Epithelial cell of esophagus (primary cell): ENCODE measurements around the gene WDR77.
A peak's percentile ranks its signal among the peaks of the same experiment; 100 is the strongest.

ENCODE experiments used
- DNase-seq: peaks from one replicate; pipeline ENCODE4 v3.0.0; 2010; ENCODE audit warnings: low read depth
- H3K4me3 ChIP-seq: 2 replicates; pipeline ENCODE4 v1.5.1; 2011; ENCODE audit warnings: mild to moderate bottlenecking, low read length, control low read depth
- TF ChIP-seq, protein P1 (sequence below): IDR thresholded peaks from 2 replicates; pipeline ENCODE4 v1.5.1; 2011; ENCODE audit warnings: low read depth, mild to moderate bottlenecking, low read length, control low read depth, inconsistent platforms; ENCODE audit not compliant: insufficient read depth; ENCODE audit errors: missing control alignments

The WDR77 gene

DNA sequence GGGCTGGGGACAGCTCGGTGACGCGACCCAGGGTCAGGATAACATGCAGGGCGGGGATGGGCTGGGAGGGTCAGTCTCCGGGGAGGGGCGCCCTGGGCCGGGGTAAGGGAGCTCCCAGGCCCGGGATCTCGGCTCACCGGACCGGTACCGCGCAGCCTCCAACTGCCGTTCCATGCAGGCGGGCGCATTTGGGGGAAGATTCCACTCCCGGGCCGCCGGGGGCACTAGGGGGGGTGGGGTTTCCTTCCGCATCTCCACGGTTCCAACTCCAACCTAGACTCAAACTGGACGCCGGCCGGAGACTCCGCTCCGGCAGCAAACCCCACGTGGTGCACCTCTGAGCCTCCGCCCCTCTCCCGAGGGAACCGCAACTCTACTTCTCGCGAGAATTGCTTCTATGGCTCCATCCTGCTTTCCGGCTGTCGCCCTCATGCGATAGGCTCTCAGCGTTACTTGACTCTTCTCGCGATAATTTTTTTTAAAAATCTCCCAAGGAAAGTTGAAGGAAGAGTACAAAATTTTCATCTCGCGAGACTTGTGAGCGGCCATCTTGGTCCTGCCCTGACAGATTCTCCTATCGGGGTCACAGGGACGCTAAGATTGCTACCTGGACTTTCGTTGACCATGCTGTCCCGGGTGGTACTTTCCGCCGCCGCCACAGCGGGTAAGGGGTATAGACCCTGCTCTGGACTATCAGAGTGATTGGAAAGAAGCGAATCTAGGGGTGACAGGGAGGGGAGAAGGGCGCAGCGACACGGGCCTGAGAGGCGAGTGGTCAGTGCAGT lies at the start of gene WDR77, which contains the start of gene ATP5PB:
Gene WDR77, minus strand, starts transcription at position 339 of the 785 bp plus-strand sequence. Its CDS starts 87 bp downstream, at position 252.
Gene ATP5PB, plus strand, starts transcription at position 547 of the 785 bp plus-strand sequence. Its CDS starts 78 bp downstream, at position 625.
- DNase-seq = peak; percentile 98
- peak within 1 kb of the TSS; percentile 100 for H3K4me3 ChIP-seq
- TF ChIP-seq, protein P1, sequence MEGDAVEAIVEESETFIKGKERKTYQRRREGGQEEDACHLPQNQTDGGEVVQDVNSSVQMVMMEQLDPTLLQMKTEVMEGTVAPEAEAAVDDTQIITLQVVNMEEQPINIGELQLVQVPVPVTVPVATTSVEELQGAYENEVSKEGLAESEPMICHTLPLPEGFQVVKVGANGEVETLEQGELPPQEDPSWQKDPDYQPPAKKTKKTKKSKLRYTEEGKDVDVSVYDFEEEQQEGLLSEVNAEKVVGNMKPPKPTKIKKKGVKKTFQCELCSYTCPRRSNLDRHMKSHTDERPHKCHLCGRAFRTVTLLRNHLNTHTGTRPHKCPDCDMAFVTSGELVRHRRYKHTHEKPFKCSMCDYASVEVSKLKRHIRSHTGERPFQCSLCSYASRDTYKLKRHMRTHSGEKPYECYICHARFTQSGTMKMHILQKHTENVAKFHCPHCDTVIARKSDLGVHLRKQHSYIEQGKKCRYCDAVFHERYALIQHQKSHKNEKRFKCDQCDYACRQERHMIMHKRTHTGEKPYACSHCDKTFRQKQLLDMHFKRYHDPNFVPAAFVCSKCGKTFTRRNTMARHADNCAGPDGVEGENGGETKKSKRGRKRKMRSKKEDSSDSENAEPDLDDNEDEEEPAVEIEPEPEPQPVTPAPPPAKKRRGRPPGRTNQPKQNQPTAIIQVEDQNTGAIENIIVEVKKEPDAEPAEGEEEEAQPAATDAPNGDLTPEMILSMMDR = no peak

DNA sequence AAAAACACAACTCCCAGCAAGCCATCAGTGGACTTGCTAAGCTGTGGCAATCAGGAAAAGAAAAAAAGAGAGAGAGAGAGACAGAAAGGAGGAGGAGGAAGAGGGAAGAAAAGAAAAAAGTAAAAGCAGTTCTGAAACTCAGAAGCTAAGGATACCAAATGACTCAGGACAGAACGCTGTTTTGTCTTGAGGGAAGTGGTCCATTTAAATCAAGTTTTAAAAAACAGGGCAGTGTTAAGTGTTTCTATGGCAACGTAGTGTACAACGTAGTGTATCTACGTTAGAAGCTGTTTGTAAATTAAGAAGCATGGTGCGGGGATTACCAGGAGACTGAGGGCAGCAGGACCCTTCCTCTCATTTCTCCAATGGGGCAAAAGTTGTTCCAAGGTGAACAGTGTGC lies 48.5 kb upstream of the WDR77 start:
- no peak for DNase-seq
- TF ChIP-seq, protein P1 = no peak
- H3K4me3 ChIP-seq = no peak overlapping the region

DNA sequence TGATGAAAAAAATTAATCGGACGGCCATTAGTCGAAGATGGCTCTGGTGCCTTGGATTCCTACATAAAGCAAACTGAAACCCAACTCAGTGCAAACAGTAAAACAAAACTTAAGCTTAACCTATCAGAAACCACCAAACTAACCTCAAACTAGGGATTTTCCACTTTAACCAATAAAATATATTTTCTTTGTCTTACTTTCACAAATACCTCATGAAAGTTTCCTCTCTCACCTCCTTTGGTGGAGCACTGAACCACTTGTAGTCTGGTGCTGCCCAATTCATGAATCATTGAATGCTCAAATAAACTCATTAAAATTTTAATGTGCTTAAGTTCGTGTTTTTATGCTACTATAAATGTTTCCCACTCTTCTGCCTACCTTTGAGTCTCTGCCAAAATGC lies 47.3 kb upstream of the WDR77 start:
- H3K4me3 ChIP-seq = no peak overlapping the region
- TF ChIP-seq, protein P1 = no peak
- no peak for DNase-seq

DNA sequence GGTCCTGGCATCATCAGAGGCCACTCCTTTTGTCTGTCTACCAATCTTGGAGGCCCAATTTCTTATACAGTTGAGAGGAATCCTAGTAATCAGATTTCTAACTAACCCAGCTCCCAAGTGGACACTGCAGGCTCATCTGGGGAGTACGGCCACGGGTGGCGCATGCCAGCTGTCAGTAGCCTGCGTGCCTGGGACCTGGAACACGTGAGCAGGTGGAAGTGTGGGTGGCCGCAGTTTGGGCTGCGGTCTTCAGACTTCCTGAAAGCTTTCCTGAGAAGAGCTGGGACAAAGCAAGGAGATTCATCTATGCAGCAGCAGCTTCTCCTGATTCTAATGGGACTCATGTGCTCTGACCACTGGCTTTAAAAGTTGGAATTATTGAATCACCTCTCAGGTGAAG lies 42.0 kb upstream of the WDR77 start:
- no peak overlapping the region for H3K4me3 ChIP-seq
- TF ChIP-seq, protein P1 = no peak
- no peak for DNase-seq

DNA sequence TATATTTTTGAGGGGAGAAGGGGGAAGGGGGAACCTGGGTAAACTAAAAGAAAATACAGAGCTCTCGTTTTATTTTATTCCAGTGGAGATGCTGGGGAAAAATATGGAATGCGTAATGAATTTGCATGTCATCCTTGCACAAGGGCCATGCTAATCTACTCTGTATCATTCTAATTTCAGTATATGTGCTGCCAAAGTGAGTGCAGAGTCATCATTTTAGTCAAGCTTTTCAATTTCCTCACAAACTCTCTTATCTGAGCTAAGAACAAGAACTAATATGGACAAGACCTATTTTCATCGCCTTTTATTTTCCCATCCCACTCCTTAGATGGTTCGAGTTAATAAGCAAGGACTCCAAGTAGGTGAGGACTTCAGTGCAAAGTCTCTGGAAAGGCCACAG lies 41.2 kb upstream of the WDR77 start:
- no peak for DNase-seq
- H3K4me3 ChIP-seq = no peak overlapping the region
- TF ChIP-seq, protein P1 = no peak

DNA sequence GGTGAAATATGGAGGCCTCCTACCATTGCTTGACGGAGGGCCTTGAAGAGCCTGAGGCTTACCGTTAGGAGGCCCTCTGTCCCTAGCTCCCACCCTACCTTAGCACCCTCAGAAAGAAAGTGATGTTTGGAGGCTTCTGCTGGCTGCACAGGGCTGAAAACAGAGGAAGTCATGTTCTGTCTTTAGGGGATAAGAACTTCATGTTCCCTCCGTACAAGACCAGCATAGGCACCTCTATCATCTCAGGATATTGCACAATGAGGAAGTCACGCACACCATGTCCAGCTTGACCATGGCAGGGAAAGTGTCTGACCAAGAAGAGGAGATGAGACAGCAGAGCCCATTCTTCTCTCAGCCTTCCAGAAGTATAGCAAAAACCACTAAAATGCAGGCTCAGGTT lies 40.5 kb upstream of the WDR77 start:
- H3K4me3 ChIP-seq = no peak overlapping the region
- TF ChIP-seq, protein P1 = no peak
- DNase-seq = no peak

DNA sequence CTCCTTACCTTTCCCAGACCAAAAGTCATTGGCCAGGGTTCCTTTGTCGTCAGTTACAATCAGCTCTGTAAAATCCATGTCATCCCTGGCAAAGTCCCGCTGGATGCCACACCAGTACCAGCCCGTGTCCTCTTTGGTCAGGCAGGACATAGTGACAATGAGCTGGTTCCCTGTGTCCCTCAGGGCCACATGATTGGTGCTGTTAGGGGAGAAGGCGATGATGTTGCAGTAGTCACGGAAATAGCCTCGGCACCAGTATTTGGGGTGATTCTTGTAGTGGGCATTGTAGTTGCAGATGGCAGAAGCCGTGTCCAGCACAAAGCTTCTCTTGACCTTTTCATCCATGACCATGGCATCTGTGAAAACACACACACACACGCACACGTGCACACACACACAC lies 39.6 kb upstream of the WDR77 start:
- H3K4me3 ChIP-seq = no peak overlapping the region
- TF ChIP-seq, protein P1 = no peak
- no peak for DNase-seq
